ENCODE results near the gene LPAR3.

- TF ChIP-seq CTCF (IDR thresholded peaks at IDR 0.05), result no peak
- TF ChIP-seq ZFX (IDR thresholded peaks at IDR 0.05; ENCODE audit: borderline replicate concordance), result no peak
Observed at GRCh38 chr1:84930831-84931230, 37.8 kb upstream of the LPAR3 start.

Measured in 22Rv1 (cell line).